Endothelial cell of umbilical vein (primary cell): ENCODE results near the gene PELI2. TPM values are rescaled to one million over a fixed set of nuclear protein-coding genes. Genes with fewer than 3 reads are reported as not detected.

Experiments
- BruUV-seq: library from RNA; stranded (reverse); fragments of 400-500 nt; replicated peaks from 2 replicates; lab custom pipeline; 2021; lab: Mats Ljungman, UMichigan
- CTCF ChIA-PET: fragments of 300-600, 350-600 bp; sonication (Branson Sonifier 250); formaldehyde crosslinking; loops from one replicate; lab custom pipeline; 2021; ENCODE audit warnings: antibody characterized with exemption, inconsistent platforms; lab: Charles Lee
- POLR2A ChIA-PET: fragments of 300-600, 350-600 bp; sonication (Branson Sonifier 250); formaldehyde crosslinking; loops from one replicate; lab custom pipeline; 2021; ENCODE audit warnings: antibody characterized with exemption, inconsistent platforms; lab: Charles Lee
- DNase-seq: peaks from one replicate; pipeline ENCODE4 v3.0.0-alpha.2; 2011; ENCODE audit warnings: low read depth, low spot score
- FAIRE-seq: peaks from 2 replicates; lab custom pipeline; 2011; peaks lifted over from hg19 to GRCh38; lab: Jason Lieb, UNC
- H2AFZ ChIP-seq: 2 replicates; pipeline ENCODE4 v1.6.0; 2012; ENCODE audit warnings: low read depth, low read length, control low read depth, inconsistent platforms
- H3K27ac ChIP-seq: 2 replicates; pipeline ENCODE4 v1.5.1; 2011; ENCODE audit warnings: low read depth, mild to moderate bottlenecking, control low read depth, low read length, moderate library complexity; ENCODE audit not compliant: insufficient read depth
- H3K27me3 ChIP-seq, 2 experiments: 2 replicates each; pipeline versions ENCODE4 v1.6.0 to v1.6.1; 2011; ENCODE audit warnings: low read length in 2 of 2, mixed read lengths in 1 of 2; ENCODE audit not compliant: control insufficient read depth in 2 of 2, insufficient read depth in 2 of 2
- H3K36me3 ChIP-seq, 2 experiments: 2 replicates in 1 of 2; 3 replicates in 1 of 2; pipeline ENCODE4 v1.5.1; 2011; ENCODE audit warnings: low read length in 2 of 2, mild to moderate bottlenecking in 1 of 2, moderate library complexity in 1 of 2; ENCODE audit not compliant: control insufficient read depth in 2 of 2, insufficient read depth in 2 of 2; ENCODE audit errors: extremely low read depth in 1 of 2
- H3K4me1 ChIP-seq: 3 replicates; pipeline ENCODE4 v1.5.1; 2011; ENCODE audit warnings: mild to moderate bottlenecking, low read length; ENCODE audit not compliant: control insufficient read depth, insufficient read depth; ENCODE audit errors: extremely low read depth
- H3K4me2 ChIP-seq: 2 replicates; pipeline ENCODE4 v1.6.1; 2011; ENCODE audit warnings: low read length, control low read depth, mixed read lengths; ENCODE audit not compliant: insufficient read depth
- H3K4me3 ChIP-seq, 3 experiments: fragments of 200-600 bp in 1 of 3; sonication (generic), shearing (Covaris generic) in 1 of 3; replicated peaks in 1 of 3; 2 replicates each; pipeline ENCODE4 v1.5.1; 2011 to 2016; ENCODE audit warnings: control low read depth in 3 of 3, low read length in 3 of 3, mild to moderate bottlenecking in 2 of 3, inconsistent platforms in 1 of 3, low read depth in 1 of 3, moderate library complexity in 1 of 3; ENCODE audit not compliant: insufficient read depth in 1 of 3
- H3K79me2 ChIP-seq: 2 replicates; pipeline ENCODE4 v1.6.0; 2012; ENCODE audit warnings: low read length, inconsistent platforms; ENCODE audit not compliant: control insufficient read depth, insufficient read depth
- H3K9ac ChIP-seq: replicated peaks from 2 replicates; pipeline ENCODE3; 2011; ENCODE audit warnings: low read length, control low read depth; ENCODE audit not compliant: insufficient read depth; ENCODE audit errors: extremely low read depth
- H3K9me1 ChIP-seq: replicated peaks from 3 replicates; pipeline ENCODE4 v1.6.0; 2011; ENCODE audit warnings: mild to moderate bottlenecking, low read length; ENCODE audit not compliant: control insufficient read depth, insufficient read depth; ENCODE audit errors: extremely low read depth
- H3K9me3 ChIP-seq: replicated peaks from 2 replicates; pipeline ENCODE4 v1.5.1; 2012; ENCODE audit warnings: low read length, inconsistent platforms; ENCODE audit not compliant: control insufficient read depth, insufficient read depth
- H4K20me1 ChIP-seq: replicated peaks from 2 replicates; pipeline ENCODE3; 2011; ENCODE audit warnings: mild to moderate bottlenecking, low read length; ENCODE audit not compliant: control insufficient read depth, insufficient read depth; ENCODE audit errors: extremely low read depth
- CTCF ChIP-seq, 2 donors: IDR thresholded peaks; 1 replicate in 1 of 2; 2 replicates in 1 of 2; pipeline ENCODE4 v1.5.1; 2011; ENCODE audit warnings: low read length in 2 of 2, mild to moderate bottlenecking in 2 of 2, moderate library complexity in 2 of 2, control low read depth in 1 of 2, inconsistent platforms in 1 of 2, low read depth in 1 of 2; ENCODE audit not compliant: insufficient read depth in 1 of 2; ENCODE audit errors: extremely low read depth in 1 of 2
- EZH2 ChIP-seq: IDR thresholded peaks from 2 replicates; pipeline ENCODE4 v1.6.1; 2012; ENCODE audit warnings: borderline replicate concordance, low read depth, mild to moderate bottlenecking, moderate library complexity, low read length, inconsistent platforms; ENCODE audit not compliant: severe bottlenecking
- FOS ChIP-seq: IDR thresholded peaks from 2 replicates; pipeline ENCODE4 v1.6.1; 2011; ENCODE audit warnings: mild to moderate bottlenecking, low read length, moderate library complexity, borderline replicate concordance; ENCODE audit not compliant: insufficient read depth
- GATA2 ChIP-seq: IDR thresholded peaks from 2 replicates; pipeline ENCODE4 v1.7.0; 2011; ENCODE audit warnings: low read depth, mild to moderate bottlenecking, moderate library complexity, mixed read lengths, low read length; ENCODE audit not compliant: insufficient read length, insufficient read depth
- JUN ChIP-seq: IDR thresholded peaks from 2 replicates; pipeline ENCODE4 v1.6.1; 2011; ENCODE audit warnings: borderline replicate concordance, low read depth; ENCODE audit not compliant: insufficient read length, insufficient read depth
- dilution Hi-C: fragments of 300-500 bp; cut with MboI; formaldehyde crosslinking; loops from one replicate; pipeline ENCODE4 v1.15.0; 2019; ENCODE audit warnings: low sequenced_read_pairs; ENCODE audit not compliant: extremely low pct_ligation_motif_present
- intact Hi-C: fragments of 100-400 bp; cut with micrococcal nuclease; formaldehyde crosslinking; loops from one replicate; pipeline ENCODE4 v1.10.0; 2022
- polyA plus RNA-seq, 4 experiments: library from polyadenylated mRNA; depleted of rRNA in 3 of 4; stranded (reverse) in 3 of 4; unstranded in 1 of 4; fragments of >200 nt; gene quantifications; 2 replicates each; pipeline versions ENCODE4 v1.2.1 to v1.2.3, GENCODE V29; 2011 to 2012; ENCODE audit warnings: missing spikeins in 1 of 4
- total RNA-seq: library from RNA; stranded (reverse); gene quantifications from 2 replicates; pipeline ENCODE4 v1.2.3, GENCODE V29; 2021

PELI2 gene
- total and polyA plus RNA-seq, 2 donors (not counting 3 experiments of a cell fraction or from before 2014, with no cell fraction given): 11.5 to 13.0 TPM

- ChIA-PET POLR2A (no interaction called here), CTCF (interaction anchor here (1.6 kb wide), 1 partner anchor 55 kb away, joined by 7 read pairs; no protein-coding TSS in a partner anchor)
Observed at GRCh38 chr14:56284641-56285040, 166.4 kb downstream of the PELI2 start.

More at GRCh38 chr14:56284641-56285040, 166.4 kb downstream of the PELI2 start:
- Histone ChIP-seq H2AFZ (no peak overlapping the region), H3K9ac (no peak overlapping the region), H3K9me1 (no peaks in the 10 kb centered on the region), H3K4me1 (no peaks in the 10 kb centered on the region), H4K20me1 (no peaks in the 10 kb centered on the region), H3K4me3 (no peak overlapping the region), H3K79me2 (no peaks in the 10 kb centered on the region), H3K4me2 (no peak overlapping the region), H3K27ac (no peak overlapping the region), H3K9me3 (no peaks in the 10 kb centered on the region), H3K36me3 (no peaks in the 10 kb centered on the region), H3K27me3 (no peaks in the 10 kb centered on the region)
- FAIRE-seq: no peak
- dilution Hi-C loops: no loop called here
- no TSS peak for BruUV-seq
- DNase-seq: no peak
- intact Hi-C loops: no loop called here
- no peak for TF ChIP-seq EZH2
- no peak for TF ChIP-seq JUN
- no peak for TF ChIP-seq FOS
- TF ChIP-seq CTCF (IDR thresholded peaks at IDR 0.05; ENCODE audit: extremely low read depth in 1 of 2, insufficient read depth in 1 of 2, low read depth in 1 of 2, low read length in 2 of 2): no peak
- no peak for TF ChIP-seq GATA2
